Measurements from ENCODE around the gene SLC41A2. TPM values are rescaled to one million over a fixed set of nuclear protein-coding genes. Genes with fewer than 3 reads are reported as not detected.
A peak's percentile ranks its signal among the peaks of the same experiment; 100 is the strongest.
"Not testable (repeated sequence)": the region's sequence is repeated elsewhere in the genome, so short reads cannot be mapped to it uniquely, and the experiment has no call there.

Gene SLC41A2
- total and polyA plus RNA-seq, 10 donors = 1.1 to 21.1 (median 12.1) TPM

DNA sequence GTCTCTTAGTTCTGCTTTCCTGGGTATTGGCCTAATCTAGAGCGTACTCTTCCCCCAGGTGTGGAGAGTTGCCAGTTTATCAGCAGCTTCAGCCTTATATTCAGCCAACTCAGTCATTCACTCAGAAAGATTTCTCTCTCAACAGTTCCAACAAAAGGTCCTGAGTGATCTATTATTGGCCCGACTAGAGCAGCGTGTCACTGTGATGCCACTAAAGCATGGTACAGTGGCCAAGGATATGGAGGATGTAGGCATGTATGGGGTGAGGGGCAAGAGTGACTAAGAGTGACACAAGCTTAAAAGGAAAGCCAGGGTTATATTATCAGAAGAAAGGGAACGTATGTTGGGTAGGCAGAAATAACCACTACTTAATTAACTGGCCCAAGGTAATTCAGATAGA is 32.9 kb upstream of the SLC41A2 start:
- TF ChIP-seq, protein P1, sequence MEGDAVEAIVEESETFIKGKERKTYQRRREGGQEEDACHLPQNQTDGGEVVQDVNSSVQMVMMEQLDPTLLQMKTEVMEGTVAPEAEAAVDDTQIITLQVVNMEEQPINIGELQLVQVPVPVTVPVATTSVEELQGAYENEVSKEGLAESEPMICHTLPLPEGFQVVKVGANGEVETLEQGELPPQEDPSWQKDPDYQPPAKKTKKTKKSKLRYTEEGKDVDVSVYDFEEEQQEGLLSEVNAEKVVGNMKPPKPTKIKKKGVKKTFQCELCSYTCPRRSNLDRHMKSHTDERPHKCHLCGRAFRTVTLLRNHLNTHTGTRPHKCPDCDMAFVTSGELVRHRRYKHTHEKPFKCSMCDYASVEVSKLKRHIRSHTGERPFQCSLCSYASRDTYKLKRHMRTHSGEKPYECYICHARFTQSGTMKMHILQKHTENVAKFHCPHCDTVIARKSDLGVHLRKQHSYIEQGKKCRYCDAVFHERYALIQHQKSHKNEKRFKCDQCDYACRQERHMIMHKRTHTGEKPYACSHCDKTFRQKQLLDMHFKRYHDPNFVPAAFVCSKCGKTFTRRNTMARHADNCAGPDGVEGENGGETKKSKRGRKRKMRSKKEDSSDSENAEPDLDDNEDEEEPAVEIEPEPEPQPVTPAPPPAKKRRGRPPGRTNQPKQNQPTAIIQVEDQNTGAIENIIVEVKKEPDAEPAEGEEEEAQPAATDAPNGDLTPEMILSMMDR (IDR thresholded peaks at IDR 0.05 in 8 of 11, conservative IDR thresholded peaks at IDR 0.05 in 3 of 11) = no peak
- TF ChIP-seq POLR2AphosphoS5 (IDR thresholded peaks at IDR 0.05) (no peak), POLR2A (IDR thresholded peaks at IDR 0.05) (no peak)
- Histone ChIP-seq H3K4me1 (peaks cover 12 to 25% (median 16%) of the 10 kb centered on the region in 6 donors), H3K27me3 (replicated peaks in 1 of 7) (no peaks in the 10 kb centered on the region), H3K9me3 (no peaks in the 10 kb centered on the region), H3K27ac (peak overlapping the region in 1 of 8 donors; percentile 2), H3K36me3 (peaks cover 0 to 78% (median 49%) of the 10 kb centered on the region in 6 donors), H3K4me3 (no peak overlapping the region)
- WGBS, 5 donors = 93 to 96% (median 95%) methylated on average over 4 of the region's 4 CpGs
- intact Hi-C loops (cut with DNase I; ENCODE audit: low total_unique reads) = no loop called here
- no peak for DNase-seq

- peak within 1 kb of the TSS; percentile 59 to 83 (median 78) for H3K27ac ChIP-seq
- TF ChIP-seq POLR2AphosphoS5 (IDR thresholded peaks at IDR 0.05) = peak; percentile 85 to 89 (median 86)
- TF ChIP-seq POLR2A (IDR thresholded peaks at IDR 0.05) = no peak
- WGBS, 5 donors = 0 to 1% (median 1%) methylated on average over 35 to 59 of the region's 59 CpGs
- intact Hi-C loops (cut with DNase I; ENCODE audit: low total_unique reads) = no loop called here
- DNase-seq = peak; percentile 96
- no peaks in the 10 kb centered on the region for H3K27me3 ChIP-seq (replicated peaks in 1 of 7)
- H3K9me3 ChIP-seq = no peaks in the 10 kb centered on the region
- H3K36me3 ChIP-seq = peaks cover 0 to 32% (median 7%) of the 10 kb centered on the region in 6 donors
- peaks cover 17 to 35% (median 23%) of the 10 kb centered on the region in 6 donors for H3K4me1 ChIP-seq
- peak within 1 kb of the TSS; percentile 82 to 99 (median 95) for H3K4me3 ChIP-seq
These were observed 28.2 kb upstream of the SLC41A2 start, which contains the start of gene NOPCHAP1 for GRCh38 chr12:104986022-104986941. NOPCHAP1 (plus strand) TSS chr12:104986316; CDS start chr12:104986353, 37 bp downstream.

DNA sequence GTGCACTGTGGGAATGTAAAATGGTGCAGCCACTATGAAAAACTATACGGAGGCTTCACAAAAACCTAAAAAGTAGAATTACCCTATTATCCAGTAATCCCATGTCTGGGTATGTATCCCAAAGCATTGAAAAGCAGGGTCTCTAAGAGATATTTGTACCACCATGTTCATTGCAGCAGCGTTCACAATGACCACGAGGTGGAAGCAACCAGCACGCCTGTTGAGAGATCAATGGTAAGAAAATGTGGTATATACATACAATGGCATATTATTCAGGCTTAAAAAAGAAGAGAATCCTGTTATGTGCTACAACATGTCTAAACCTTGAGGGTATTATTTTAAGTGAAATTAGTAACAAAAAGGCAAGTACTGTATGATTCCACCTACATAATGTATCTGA is 27.1 kb upstream of the SLC41A2 start:
- H3K4me3 ChIP-seq = peak overlapping the region in 3 of 8 donors; percentile 82 to 95 (median 93)
- H3K9me3 ChIP-seq = no peaks in the 10 kb centered on the region
- peaks cover 0 to 22% (median 4%) of the 10 kb centered on the region in 6 donors for H3K36me3 ChIP-seq
- no peak overlapping the region for H3K27ac ChIP-seq
- intact Hi-C loops (cut with DNase I; ENCODE audit: low total_unique reads) = no loop called here
- H3K27me3 ChIP-seq (replicated peaks in 1 of 7) = no peaks in the 10 kb centered on the region
- TF ChIP-seq POLR2AphosphoS5 (IDR thresholded peaks at IDR 0.05) (no peak), POLR2A (IDR thresholded peaks at IDR 0.05) (no peak)
- TF ChIP-seq, protein P1 (IDR thresholded peaks at IDR 0.05 in 8 of 11, conservative IDR thresholded peaks at IDR 0.05 in 3 of 11) = no peak
- DNase-seq = no peak
- H3K4me1 ChIP-seq = peaks cover 17 to 35% (median 23%) of the 10 kb centered on the region in 6 donors
- 81 to 92% (median 88%) methylated on average over 4 of the region's 4 CpGs for WGBS, 5 donors

DNA sequence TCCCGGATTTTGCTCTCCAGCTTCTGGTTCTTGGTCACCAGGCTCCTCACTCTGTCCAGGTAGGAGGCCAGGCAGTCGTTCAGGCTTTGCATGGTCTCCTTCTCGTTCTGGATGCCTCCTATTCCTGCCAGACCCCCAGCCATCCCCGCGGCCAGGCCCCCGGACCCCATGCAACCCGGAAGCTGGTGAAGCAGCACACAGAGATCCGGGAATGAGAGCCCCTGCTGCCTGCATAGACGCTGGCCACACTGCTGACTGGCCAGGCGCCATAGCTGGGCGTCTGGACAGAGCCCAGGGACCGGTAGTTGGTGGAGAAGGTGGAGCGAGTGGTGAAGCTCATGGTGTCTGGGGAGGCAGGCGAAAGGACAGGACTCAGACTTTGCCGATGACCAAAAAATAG is 19.6 kb upstream of the SLC41A2 start:
- peaks cover 0 to 18% (median 0%) of the 10 kb centered on the region in 6 donors for H3K4me1 ChIP-seq
- H3K27me3 ChIP-seq (replicated peaks in 1 of 7); H3K9me3 ChIP-seq; intact Hi-C loops (cut with DNase I; ENCODE audit: low total_unique reads); H3K4me3 ChIP-seq; H3K36me3 ChIP-seq; H3K27ac ChIP-seq; DNase-seq: not testable (repeated sequence)
- WGBS, 5 donors = 89 to 96% (median 91%) methylated on average over 15 of the region's 15 CpGs

DNA sequence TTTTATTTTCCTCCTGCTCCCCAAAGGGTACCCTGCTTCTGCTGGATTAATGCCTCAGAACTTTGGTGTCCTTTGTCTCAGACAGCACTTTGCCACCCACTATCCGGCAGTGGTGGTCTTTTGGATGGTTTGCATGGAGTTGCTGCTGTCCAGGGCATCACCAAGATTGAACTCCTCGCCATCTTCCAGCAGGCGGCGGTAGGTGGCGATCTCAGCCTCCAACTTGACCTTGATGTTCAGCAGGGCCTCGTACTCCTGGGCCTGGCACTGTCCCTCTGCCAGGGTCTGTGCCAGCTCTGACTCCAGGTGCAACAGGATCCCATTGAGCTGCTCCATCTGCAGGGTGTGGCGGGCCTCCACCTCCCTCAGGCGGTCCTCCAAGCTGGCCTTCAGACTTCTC is 18.6 kb upstream of the SLC41A2 start:
- no peak overlapping the region for H3K4me3 ChIP-seq
- WGBS, 5 donors = 81 to 91% (median 88%) methylated on average over 8 of the region's 8 CpGs
- intact Hi-C loops (cut with DNase I; ENCODE audit: low total_unique reads) = no loop called here
- no peaks in the 10 kb centered on the region for H3K36me3 ChIP-seq
- no peaks in the 10 kb centered on the region for H3K27me3 ChIP-seq (replicated peaks in 1 of 7)
- no peak for DNase-seq
- no peak for TF ChIP-seq POLR2A (IDR thresholded peaks at IDR 0.05)
- TF ChIP-seq, protein P1 (IDR thresholded peaks at IDR 0.05 in 8 of 11, conservative IDR thresholded peaks at IDR 0.05 in 3 of 11) = no peak
- TF ChIP-seq POLR2AphosphoS5 (IDR thresholded peaks at IDR 0.05) = no peak
- peaks cover 0 to 18% (median 0%) of the 10 kb centered on the region in 6 donors for H3K4me1 ChIP-seq
- H3K9me3 ChIP-seq = no peaks in the 10 kb centered on the region
- H3K27ac ChIP-seq = no peak overlapping the region

All from spleen (tissue), 11 donors.